HepG2 (cell line): ENCODE data around the gene CCDC91. TPM values are rescaled to one million over a fixed set of nuclear protein-coding genes. Genes with fewer than 3 reads are reported as not detected.

ENCODE experiments used
- ATAC-seq: fragments of 200-7000 bp; cut with Tn5 transposase; 3 replicates; pipeline ENCODE4 v1.9.1; 2020; ENCODE audit warnings: mild to moderate bottlenecking, moderate library complexity
- BruUV-seq: library from RNA; stranded (reverse); fragments of 400-500 nt; replicated peaks from 2 replicates; lab custom pipeline; 2021; lab: Mats Ljungman, UMichigan
- CTCF ChIA-PET: fragments of 300-600 bp; formaldehyde crosslinking; extraction: SDS; loops from one replicate; lab custom pipeline; 2021; ENCODE audit warnings: low total read pairs, inconsistent platforms, low intra/inter-chr PET ratio; lab: Yijun Ruan, JAX
- POLR2A ChIA-PET: fragments of 350-600 bp; sonication (Branson Sonifier 250); formaldehyde crosslinking; loops from one replicate; lab custom pipeline; 2020; ENCODE audit warnings: antibody characterized with exemption, inconsistent platforms; lab: Yijun Ruan, JAX
- DNase-seq: peaks from one replicate; pipeline ENCODE4 v3.0.0-alpha.2; 2015; ENCODE audit warnings: low spot score
- FAIRE-seq: peaks from 3 replicates; lab custom pipeline; 2011; peaks lifted over from hg19 to GRCh38; lab: Jason Lieb, UNC
- H2AFZ ChIP-seq: one replicate; pipeline ENCODE4 v1.6.1; 2011; ENCODE audit warnings: low read length, inconsistent platforms
- H3K27ac ChIP-seq: fragments of 300-600 bp; 3 replicates; pipeline ENCODE4 v1.8.0; 2011; ENCODE audit warnings: mixed run types, mild to moderate bottlenecking, mixed read lengths, low read length, inconsistent platforms; ENCODE audit not compliant: insufficient read depth; ENCODE audit errors: extremely low read length
- H3K27me3 ChIP-seq, 2 experiments: fragments of 200-600 bp in 1 of 2; 2 replicates in 1 of 2; 3 replicates in 1 of 2; pipeline versions ENCODE4 v1.6.0 to v1.8.0; 2011; ENCODE audit warnings: low read length in 2 of 2, mild to moderate bottlenecking in 2 of 2, moderate library complexity in 2 of 2, inconsistent platforms in 1 of 2; ENCODE audit not compliant: insufficient read depth in 2 of 2, control insufficient read depth in 1 of 2
- H3K36me3 ChIP-seq, 2 experiments: fragments of 200-600 bp in 1 of 2; replicated peaks in 1 of 2; 2 replicates in 1 of 2; 3 replicates in 1 of 2; pipeline versions ENCODE4 v1.5.1 to v1.8.0; 2011; ENCODE audit warnings: low read length in 2 of 2, inconsistent platforms in 1 of 2; ENCODE audit not compliant: insufficient read depth in 2 of 2, control insufficient read depth in 1 of 2
- H3K4me1 ChIP-seq: 2 replicates; pipeline ENCODE4 v1.5.1; 2012; ENCODE audit warnings: low read length, inconsistent platforms; ENCODE audit not compliant: insufficient read depth
- H3K4me2 ChIP-seq: 2 replicates; pipeline ENCODE4 v1.6.0; 2011; ENCODE audit warnings: low read depth, low read length, inconsistent platforms
- H3K4me3 ChIP-seq, 3 experiments: fragments of 200-600 bp in 1 of 3; sonication (generic), shearing (Covaris generic) in 1 of 3; replicated peaks in 1 of 3; 2 replicates each; pipeline ENCODE4 v1.5.1; 2011 to 2016; ENCODE audit warnings: low read length in 3 of 3, inconsistent platforms in 2 of 3, low read depth in 2 of 3, mild to moderate bottlenecking in 2 of 3, control low read depth in 1 of 3, mixed read lengths in 1 of 3; ENCODE audit not compliant: insufficient read depth in 1 of 3
- H3K79me2 ChIP-seq: one replicate; pipeline ENCODE4 v1.6.1; 2011; ENCODE audit warnings: low read length, inconsistent platforms; ENCODE audit not compliant: insufficient read depth
- H3K9ac ChIP-seq: 2 replicates; pipeline ENCODE4 v1.6.0; 2011; ENCODE audit warnings: mild to moderate bottlenecking, low read depth, low read length, inconsistent platforms; ENCODE audit not compliant: insufficient read depth
- H3K9me3 ChIP-seq: 2 replicates; pipeline ENCODE4 v1.5.1; 2012; ENCODE audit warnings: mild to moderate bottlenecking, low read length
- H4K20me1 ChIP-seq: 2 replicates; pipeline ENCODE4 v1.6.0; 2011; ENCODE audit warnings: inconsistent platforms, mild to moderate bottlenecking, low read length, moderate library complexity; ENCODE audit not compliant: insufficient read depth
- BORCS8-MEF2B ChIP-seq: sonication (generic); formaldehyde crosslinking; IDR thresholded peaks from 2 replicates; pipeline ENCODE4 v1.8.0; 2022; ENCODE audit warnings: mild to moderate bottlenecking, missing genetic modification reagents
- CC2D1A ChIP-seq: sonication (generic); formaldehyde crosslinking; IDR thresholded peaks from 2 replicates; pipeline ENCODE4 v1.8.1; 2023; ENCODE audit warnings: mild to moderate bottlenecking, missing genetic modification reagents
- CCAR2 ChIP-seq: fragments of 200-400 bp; formaldehyde crosslinking; optimal IDR thresholded peaks from 2 replicates; pipeline ENCODE3; 2018; ENCODE audit warnings: low read depth, mild to moderate bottlenecking, low read length, moderate library complexity
- ELF1 ChIP-seq: sonication (generic); formaldehyde crosslinking; IDR thresholded peaks from 2 replicates; pipeline ENCODE4 v1.4.0; 2020; ENCODE audit warnings: missing genetic modification reagents
- HDAC2 ChIP-seq: sonication (generic); formaldehyde crosslinking; IDR thresholded peaks from 2 replicates; pipeline ENCODE4 v1.4.0; 2020; ENCODE audit warnings: missing genetic modification reagents
- IRF1 ChIP-seq: sonication (generic); formaldehyde crosslinking; IDR thresholded peaks from 2 replicates; pipeline ENCODE4 v1.4.0; 2020; ENCODE audit warnings: low read depth, mild to moderate bottlenecking, missing genetic modification reagents
- LRRFIP1 ChIP-seq: sonication (generic); formaldehyde crosslinking; conservative IDR thresholded peaks from 2 replicates; pipeline ENCODE4 v1.4.0; 2020; ENCODE audit warnings: missing genetic modification reagents
- PREB ChIP-seq: sonication (generic); formaldehyde crosslinking; IDR thresholded peaks from 2 replicates; pipeline ENCODE4 v1.4.0; 2020; ENCODE audit warnings: missing genetic modification reagents
- PRPF4 ChIP-seq: fragments of 200-400 bp; formaldehyde crosslinking; IDR thresholded peaks from 2 replicates; pipeline ENCODE4 v1.6.1; 2016; ENCODE audit warnings: low read length, low read depth; ENCODE audit not compliant: poor library complexity, severe bottlenecking
- SIX4 ChIP-seq: sonication (generic); formaldehyde crosslinking; IDR thresholded peaks from 2 replicates; pipeline ENCODE4 v1.4.0; 2020; ENCODE audit warnings: missing genetic modification reagents
- SKI ChIP-seq: fragments of 450-650 bp; IDR thresholded peaks from one replicate; pipeline ENCODE4 v1.6.1; 2018; ENCODE audit warnings: mild to moderate bottlenecking; ENCODE audit not compliant: partially characterized antibody
- ZNF12 ChIP-seq: sonication (generic); formaldehyde crosslinking; IDR thresholded peaks from 2 replicates; pipeline ENCODE4 v1.5.0; 2020; ENCODE audit warnings: missing genetic modification reagents
- ZNF772 ChIP-seq: sonication (generic); formaldehyde crosslinking; IDR thresholded peaks from 2 replicates; pipeline ENCODE4 v1.5.0; 2020; ENCODE audit warnings: mild to moderate bottlenecking, missing genetic modification reagents
- ZSCAN20 ChIP-seq: sonication (generic); formaldehyde crosslinking; IDR thresholded peaks from 2 replicates; pipeline ENCODE4 v1.4.0; 2020; ENCODE audit warnings: missing genetic modification reagents, mild to moderate bottlenecking, borderline replicate concordance
- in situ Hi-C: cut with HindIII; loops from 2 replicates; pipeline ENCODE4 v1.10.0; 2017; ENCODE audit warnings: low pct_unique_long_range_greater_than_20kb; ENCODE audit not compliant: extremely low pct_ligation_motif_present
- intact Hi-C: fragments of 100-400 bp; cut with micrococcal nuclease; formaldehyde crosslinking; loops from one replicate; pipeline ENCODE4 v1.10.0; 2022; ENCODE audit not compliant: unreplicated experiment
- polyA plus RNA-seq, 8 experiments: library from polyadenylated mRNA; depleted of rRNA in 3 of 8; stranded (reverse) in 7 of 8; unstranded in 1 of 8; fragments of >200 nt; fragmentation: Illumina TruSeq in 4 of 8; extraction: Trizol in 4 of 8; gene quantifications; 2 replicates each; pipeline versions ENCODE4 v1.2.1 to v1.2.3, GENCODE V29; 2011 to 2016; ENCODE audit warnings: low read depth in 4 of 8, missing spikeins in 1 of 8, mixed read lengths in 1 of 8; ENCODE audit not compliant: insufficient read depth in 1 of 8
- total RNA-seq, 5 experiments: library from RNA; depleted of rRNA; stranded (reverse); fragments of >200 nt; fragmentation: Illumina TruSeq; extraction: Trizol; gene quantifications; 2 replicates each; pipeline ENCODE4 v1.2.3, GENCODE V29; 2016; ENCODE audit warnings: low read depth in 1 of 5
- TF ChIP-seq, protein P1 (sequence below): IDR thresholded peaks from 2 replicates; pipeline ENCODE4 v1.6.1; 2016; ENCODE audit warnings: missing compliant biosample characterization, missing genetic modification reagents, borderline replicate concordance
- TF ChIP-seq, protein P2 (sequence below): sonication (generic); formaldehyde crosslinking; IDR thresholded peaks from 2 replicates; pipeline ENCODE4 v1.5.0; 2020; ENCODE audit warnings: mild to moderate bottlenecking, low read depth, missing genetic modification reagents, borderline replicate concordance
- TF ChIP-seq, protein P3 (sequence below): sonication (generic); formaldehyde crosslinking; IDR thresholded peaks from 2 replicates; pipeline ENCODE4 v1.5.0; 2020; ENCODE audit warnings: missing genetic modification reagents, mild to moderate bottlenecking, borderline replicate concordance

CCDC91 gene
- total and polyA plus RNA-seq, 2 of the 13 experiments (the other 11 are each of a cell fraction or from before 2014, with no cell fraction given), result 9.8 to 15.8 TPM

DNA sequence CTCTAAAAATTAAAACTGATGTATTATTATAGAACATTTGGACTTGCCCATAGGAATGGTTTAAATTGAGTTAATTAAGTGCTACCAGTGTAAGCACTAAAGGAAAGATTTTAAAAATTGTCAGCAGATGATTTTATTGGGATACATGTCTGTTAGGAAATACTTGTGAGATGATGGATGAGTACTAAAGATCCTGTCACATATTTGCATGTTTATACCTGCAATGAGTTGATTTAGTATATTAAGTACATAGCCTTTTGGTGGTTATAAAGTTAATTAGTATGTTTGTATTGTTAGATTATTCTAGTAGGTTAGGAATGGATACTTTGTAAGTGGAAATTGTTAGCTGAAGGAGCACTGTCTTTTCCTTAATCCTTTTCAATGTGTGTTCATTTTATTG is 67.2 kb downstream of the CCDC91 start:
- DNase-seq (no peak), FAIRE-seq (no peak)
- BruUV-seq, result no TSS peak
- Histone ChIP-seq H3K4me3 (no peak overlapping the region), H3K9me3 (no peaks in the 10 kb centered on the region), H3K9ac (no peak overlapping the region), H3K79me2 (no peaks in the 10 kb centered on the region), H3K4me2 (no peak overlapping the region), H3K27ac (no peak overlapping the region), H4K20me1 (no peaks in the 10 kb centered on the region), H3K36me3 (0 out of 5 replicates have a peak, but pooled peaks cover 0 to 4% of the 10 kb centered on the region in 2 experiments), H3K4me1 (no peaks in the 10 kb centered on the region)
- CTCF ChIA-PET, result no interaction called here
- intact Hi-C loops, result no loop called here
- TF ChIP-seq PRPF4 (no peak), ZNF772 (CRISPR knock-in tag) (no peak), ZSCAN20 (CRISPR knock-in tag) (no peak), SKI (no peak), CCAR2 (no peak), PREB (no peak), ELF1 (CRISPR knock-in tag) (no peak), BORCS8-MEF2B (CRISPR knock-in tag) (no peak), CC2D1A (no peak), LRRFIP1 (no peak), SIX4 (CRISPR knock-in tag) (no peak), HDAC2 (CRISPR knock-in tag) (no peak), IRF1 (CRISPR knock-in tag) (no peak), ZNF12 (CRISPR knock-in tag) (no peak)
- TF ChIP-seq, protein P1, sequence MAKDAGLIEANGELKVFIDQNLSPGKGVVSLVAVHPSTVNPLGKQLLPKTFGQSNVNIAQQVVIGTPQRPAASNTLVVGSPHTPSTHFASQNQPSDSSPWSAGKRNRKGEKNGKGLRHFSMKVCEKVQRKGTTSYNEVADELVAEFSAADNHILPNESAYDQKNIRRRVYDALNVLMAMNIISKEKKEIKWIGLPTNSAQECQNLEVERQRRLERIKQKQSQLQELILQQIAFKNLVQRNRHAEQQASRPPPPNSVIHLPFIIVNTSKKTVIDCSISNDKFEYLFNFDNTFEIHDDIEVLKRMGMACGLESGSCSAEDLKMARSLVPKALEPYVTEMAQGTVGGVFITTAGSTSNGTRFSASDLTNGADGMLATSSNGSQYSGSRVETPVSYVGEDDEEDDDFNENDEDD, result no peak
- TF ChIP-seq, protein P2, sequence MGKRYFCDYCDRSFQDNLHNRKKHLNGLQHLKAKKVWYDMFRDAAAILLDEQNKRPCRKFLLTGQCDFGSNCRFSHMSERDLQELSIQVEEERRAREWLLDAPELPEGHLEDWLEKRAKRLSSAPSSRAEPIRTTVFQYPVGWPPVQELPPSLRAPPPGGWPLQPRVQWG (CRISPR knock-in tag), result no peak
- TF ChIP-seq, protein P3, sequence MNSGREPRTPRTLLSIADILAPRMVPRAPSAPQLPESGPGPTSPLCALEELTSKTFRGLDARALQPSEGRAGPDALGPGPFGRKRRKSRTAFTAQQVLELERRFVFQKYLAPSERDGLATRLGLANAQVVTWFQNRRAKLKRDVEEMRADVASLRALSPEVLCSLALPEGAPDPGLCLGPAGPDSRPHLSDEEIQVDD, result no peak
- TF ChIP-seq, all 625 proteins: peak for 0
- POLR2A ChIA-PET, result no interaction called here
- in situ Hi-C loops, result no loop called here
- Histone ChIP-seq H2AFZ (no peak overlapping the region), H3K27me3 (no peaks in the 10 kb centered on the region)
- ATAC-seq, result no peak
